WERI-Rb-1 (cell line): ENCODE measurements around the gene ITPK1.

Source experiments
- DNase-seq: peaks from one replicate; pipeline ENCODE4 v3.0.0-alpha.2; 2020
- H3K27ac ChIP-seq: fragments of 250-450 bp; sonication (Bioruptor Pico); 2 replicates; pipeline ENCODE4 v1.5.1; 2020; ENCODE audit warnings: mild to moderate bottlenecking, moderate library complexity
- H3K27me3 ChIP-seq: fragments of 250-450 bp; sonication (Bioruptor Pico); 2 replicates; pipeline ENCODE4 v1.5.1; 2021; ENCODE audit warnings: mild to moderate bottlenecking, low read depth, moderate library complexity; ENCODE audit not compliant: insufficient read depth, severe bottlenecking
- H3K36me3 ChIP-seq: fragments of 250-450 bp; sonication (Bioruptor Pico); 2 replicates; pipeline ENCODE4 v1.5.1; 2020; ENCODE audit warnings: mild to moderate bottlenecking, moderate library complexity
- H3K4me3 ChIP-seq: 2 replicates; pipeline ENCODE4 v1.5.1; 2011; ENCODE audit warnings: low read depth, mild to moderate bottlenecking, control low read depth, low read length
- H3K9me3 ChIP-seq: fragments of 250-450 bp; sonication (Bioruptor Pico); 2 replicates; pipeline ENCODE4 v1.5.1; 2021; ENCODE audit warnings: mild to moderate bottlenecking, moderate library complexity; ENCODE audit not compliant: severe bottlenecking
- TF ChIP-seq, protein P1 (sequence below): IDR thresholded peaks from 2 replicates; pipeline ENCODE4 v1.5.1; 2011; ENCODE audit warnings: low read depth, mild to moderate bottlenecking, control low read depth, inconsistent platforms, low read length

Gene ITPK1

DNA sequence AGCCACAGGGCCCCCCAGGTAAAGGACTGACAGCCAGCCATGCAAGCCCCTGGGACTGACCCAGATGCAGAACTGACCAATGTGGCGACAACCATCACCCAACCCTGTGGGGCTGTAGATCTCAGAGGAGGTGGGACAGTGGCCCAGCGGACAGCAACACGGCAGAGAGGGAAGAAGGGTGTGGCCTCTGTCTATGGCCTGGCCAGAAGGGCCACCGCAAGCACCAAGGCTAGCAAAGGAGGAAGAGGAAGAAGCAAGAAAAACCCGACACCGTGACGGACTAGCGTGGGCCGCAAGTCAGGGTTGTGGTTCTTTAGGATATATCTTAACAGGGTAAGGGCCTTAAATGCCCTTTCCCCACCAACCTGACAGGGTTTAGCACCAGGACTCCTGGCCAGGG is 71.2 kb downstream of the ITPK1 start:
- Histone ChIP-seq H3K9me3 (no peaks in the 10 kb centered on the region), H3K27me3 (no peaks in the 10 kb centered on the region), H3K27ac (peak overlapping the region; percentile 36), H3K4me3 (no peak overlapping the region), H3K36me3 (no peaks in the 10 kb centered on the region)
- TF ChIP-seq, protein P1, sequence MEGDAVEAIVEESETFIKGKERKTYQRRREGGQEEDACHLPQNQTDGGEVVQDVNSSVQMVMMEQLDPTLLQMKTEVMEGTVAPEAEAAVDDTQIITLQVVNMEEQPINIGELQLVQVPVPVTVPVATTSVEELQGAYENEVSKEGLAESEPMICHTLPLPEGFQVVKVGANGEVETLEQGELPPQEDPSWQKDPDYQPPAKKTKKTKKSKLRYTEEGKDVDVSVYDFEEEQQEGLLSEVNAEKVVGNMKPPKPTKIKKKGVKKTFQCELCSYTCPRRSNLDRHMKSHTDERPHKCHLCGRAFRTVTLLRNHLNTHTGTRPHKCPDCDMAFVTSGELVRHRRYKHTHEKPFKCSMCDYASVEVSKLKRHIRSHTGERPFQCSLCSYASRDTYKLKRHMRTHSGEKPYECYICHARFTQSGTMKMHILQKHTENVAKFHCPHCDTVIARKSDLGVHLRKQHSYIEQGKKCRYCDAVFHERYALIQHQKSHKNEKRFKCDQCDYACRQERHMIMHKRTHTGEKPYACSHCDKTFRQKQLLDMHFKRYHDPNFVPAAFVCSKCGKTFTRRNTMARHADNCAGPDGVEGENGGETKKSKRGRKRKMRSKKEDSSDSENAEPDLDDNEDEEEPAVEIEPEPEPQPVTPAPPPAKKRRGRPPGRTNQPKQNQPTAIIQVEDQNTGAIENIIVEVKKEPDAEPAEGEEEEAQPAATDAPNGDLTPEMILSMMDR = no peak
- DNase-seq = no peak

DNA sequence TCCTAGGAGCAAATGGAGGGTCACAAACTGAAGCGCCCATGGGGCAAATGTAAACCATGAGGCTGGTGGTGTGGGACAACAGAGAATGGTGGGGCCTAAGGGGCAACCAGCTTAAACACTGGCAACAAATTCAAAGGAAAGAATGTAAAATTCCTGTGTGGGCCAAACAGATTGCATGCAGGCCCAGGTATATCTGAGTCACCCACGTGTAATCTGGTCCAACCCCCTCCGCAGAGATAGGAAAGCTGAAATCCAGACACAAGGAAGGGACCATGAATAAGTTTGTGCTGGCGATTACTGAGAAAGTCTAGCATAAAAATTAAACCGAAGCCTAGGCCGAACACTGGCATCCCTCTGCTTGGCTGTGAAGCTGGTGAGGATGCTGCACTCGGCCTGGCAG is 71.6 kb downstream of the ITPK1 start:
- Histone ChIP-seq H3K27ac (peak overlapping the region; percentile 36), H3K9me3 (no peaks in the 10 kb centered on the region), H3K27me3 (no peaks in the 10 kb centered on the region), H3K4me3 (no peak overlapping the region), H3K36me3 (no peaks in the 10 kb centered on the region)
- DNase-seq = no peak
- TF ChIP-seq, protein P1 = no peak

- Histone ChIP-seq H3K9me3 (no peaks in the 10 kb centered on the region), H3K27ac (no peak overlapping the region; the same call in 1 of the 2 replicates), H3K4me3 (no peak overlapping the region), H3K27me3 (no peaks in the 10 kb centered on the region), H3K36me3 (no peaks in the 10 kb centered on the region)
- peak; percentile 74 for DNase-seq
- TF ChIP-seq, protein P1 = no peak
Observed at GRCh38 chr14:93042968-93043940, 72.5 kb downstream of the ITPK1 start.

DNA sequence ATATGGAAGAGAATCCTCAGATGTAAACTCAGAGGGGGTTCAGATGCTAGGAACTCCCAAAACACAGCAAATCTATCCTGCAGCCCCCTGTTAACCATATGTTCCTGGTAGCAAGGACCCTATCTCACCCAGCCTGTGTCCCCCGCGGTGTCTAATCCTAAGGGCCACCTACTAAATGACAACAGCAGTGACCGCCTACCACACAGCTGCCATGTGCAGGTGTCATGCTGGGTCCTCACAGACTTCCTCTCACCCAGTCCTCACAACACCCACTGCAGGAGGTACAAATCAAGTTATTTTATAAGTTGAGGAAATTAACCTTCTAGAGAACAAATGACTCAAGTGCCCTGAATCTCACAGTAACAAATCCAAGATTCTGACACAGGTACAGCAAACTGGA is 73.9 kb downstream of the ITPK1 start:
- Histone ChIP-seq H3K9me3 (no peaks in the 10 kb centered on the region), H3K27ac (peak overlapping the region; percentile 33)

DNA sequence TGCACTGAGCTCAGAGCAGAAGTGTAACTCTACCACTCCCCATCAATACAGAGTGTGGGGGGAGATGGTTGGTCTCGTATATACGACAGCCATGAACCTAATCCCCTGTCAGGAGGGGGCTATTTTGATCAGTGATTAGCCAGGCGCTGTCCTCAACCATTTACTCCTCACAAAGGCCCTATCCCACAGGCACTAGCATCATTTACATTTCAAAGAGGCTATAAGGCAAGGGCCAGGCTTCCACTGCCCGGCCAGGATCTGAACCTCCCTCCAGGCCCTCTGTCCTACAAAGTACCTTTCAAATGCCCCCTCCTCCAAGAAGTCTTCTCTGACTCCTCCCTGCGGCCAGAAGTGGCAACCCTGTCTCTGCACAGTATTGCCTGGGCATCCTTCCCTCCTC is 74.7 kb downstream of the ITPK1 start:
- H3K36me3 ChIP-seq = no peaks in the 10 kb centered on the region
- H3K27me3 ChIP-seq = no peaks in the 10 kb centered on the region
- TF ChIP-seq, protein P1 = no peak
- no peak overlapping the region for H3K4me3 ChIP-seq
- no peak for DNase-seq
- H3K9me3 ChIP-seq = no peaks in the 10 kb centered on the region
- H3K27ac ChIP-seq = no peak overlapping the region; the same call in 1 of the 2 replicates

More for the DNA sequence above, 73.9 kb downstream of the ITPK1 start:
- Histone ChIP-seq H3K4me3 (no peak overlapping the region), H3K36me3 (no peaks in the 10 kb centered on the region), H3K27me3 (no peaks in the 10 kb centered on the region)
- peak; percentile 42 for DNase-seq
- TF ChIP-seq, protein P1 = no peak
